ENCODE data around the gene CDX1. TPM values are rescaled to one million over a fixed set of nuclear protein-coding genes. Genes with fewer than 3 reads are reported as not detected.

The CDX1 gene
- not detected for polyA plus RNA-seq (2012; ENCODE audit: low read depth, missing spikeins)

DNA sequence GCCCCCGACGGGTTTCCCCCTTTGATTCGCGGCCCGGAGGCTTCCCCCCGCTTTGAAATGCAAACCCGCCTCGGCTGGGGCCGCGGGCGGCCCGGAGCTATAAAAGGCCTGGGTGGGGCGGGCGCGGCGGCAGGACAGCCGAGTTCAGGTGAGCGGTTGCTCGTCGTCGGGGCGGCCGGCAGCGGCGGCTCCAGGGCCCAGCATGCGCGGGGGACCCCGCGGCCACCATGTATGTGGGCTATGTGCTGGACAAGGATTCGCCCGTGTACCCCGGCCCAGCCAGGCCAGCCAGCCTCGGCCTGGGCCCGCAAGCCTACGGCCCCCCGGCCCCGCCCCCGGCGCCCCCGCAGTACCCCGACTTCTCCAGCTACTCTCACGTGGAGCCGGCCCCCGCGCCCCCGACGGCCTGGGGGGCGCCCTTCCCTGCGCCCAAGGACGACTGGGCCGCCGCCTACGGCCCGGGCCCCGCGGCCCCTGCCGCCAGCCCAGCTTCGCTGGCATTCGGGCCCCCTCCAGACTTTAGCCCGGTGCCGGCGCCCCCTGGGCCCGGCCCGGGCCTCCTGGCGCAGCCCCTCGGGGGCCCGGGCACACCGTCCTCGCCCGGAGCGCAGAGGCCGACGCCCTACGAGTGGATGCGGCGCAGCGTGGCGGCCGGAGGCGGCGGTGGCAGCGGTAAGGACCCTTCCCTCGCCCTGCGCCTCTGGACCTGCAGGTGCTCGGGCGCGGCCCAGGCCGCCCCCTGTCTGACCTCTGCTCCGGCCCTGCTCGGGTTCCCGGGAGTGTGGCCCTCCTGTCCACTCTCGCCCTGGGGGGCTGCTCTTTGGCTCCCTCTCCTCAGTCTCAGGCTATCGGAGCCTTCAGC, at the start of gene CDX1:
Gene CDX1 (plus strand): TSS at position 129 of the 862 bp plus-strand sequence. CDS start 99 bp downstream, at position 228.
- DNase-seq (ENCODE audit: insufficient read length, low spot score) (no peak), FAIRE-seq (no peak)
- TF ChIP-seq SPI1 (IDR thresholded peaks at IDR 0.05; ENCODE audit: low read depth, low read length) (no peak), TAF1 (IDR thresholded peaks at IDR 0.05; ENCODE audit: low read depth, low read length) (no peak), POLR2AphosphoS5 (IDR thresholded peaks at IDR 0.05; ENCODE audit: low read depth, low read length) (no peak), PAX5 (IDR thresholded peaks at IDR 0.05; ENCODE audit: insufficient read depth, low read length, severe bottlenecking) (no peak), POLR2A (IDR thresholded peaks at IDR 0.05; ENCODE audit: low read depth, low read length) (no peak), POU2F2 (IDR thresholded peaks at IDR 0.05; ENCODE audit: low read depth, low read length) (no peak)

- DNase-seq (ENCODE audit: insufficient read length, low spot score) (no peak), FAIRE-seq (no peak)
- TF ChIP-seq POU2F2 (IDR thresholded peaks at IDR 0.05; ENCODE audit: low read depth, low read length) = no peak
- no peak for TF ChIP-seq SPI1 (IDR thresholded peaks at IDR 0.05; ENCODE audit: low read depth, low read length)
- TF ChIP-seq POLR2A (IDR thresholded peaks at IDR 0.05; ENCODE audit: low read depth, low read length) = no peak
- TF ChIP-seq POLR2AphosphoS5 (IDR thresholded peaks at IDR 0.05; ENCODE audit: low read depth, low read length) = no peak
- TF ChIP-seq PAX5 (IDR thresholded peaks at IDR 0.05; ENCODE audit: insufficient read depth, low read length, severe bottlenecking) = no peak
- TF ChIP-seq TAF1 (IDR thresholded peaks at IDR 0.05; ENCODE audit: low read depth, low read length) = no peak
Observed at GRCh38 chr5:150117945-150118560, 48.5 kb upstream of the CDX1 start.

DNA sequence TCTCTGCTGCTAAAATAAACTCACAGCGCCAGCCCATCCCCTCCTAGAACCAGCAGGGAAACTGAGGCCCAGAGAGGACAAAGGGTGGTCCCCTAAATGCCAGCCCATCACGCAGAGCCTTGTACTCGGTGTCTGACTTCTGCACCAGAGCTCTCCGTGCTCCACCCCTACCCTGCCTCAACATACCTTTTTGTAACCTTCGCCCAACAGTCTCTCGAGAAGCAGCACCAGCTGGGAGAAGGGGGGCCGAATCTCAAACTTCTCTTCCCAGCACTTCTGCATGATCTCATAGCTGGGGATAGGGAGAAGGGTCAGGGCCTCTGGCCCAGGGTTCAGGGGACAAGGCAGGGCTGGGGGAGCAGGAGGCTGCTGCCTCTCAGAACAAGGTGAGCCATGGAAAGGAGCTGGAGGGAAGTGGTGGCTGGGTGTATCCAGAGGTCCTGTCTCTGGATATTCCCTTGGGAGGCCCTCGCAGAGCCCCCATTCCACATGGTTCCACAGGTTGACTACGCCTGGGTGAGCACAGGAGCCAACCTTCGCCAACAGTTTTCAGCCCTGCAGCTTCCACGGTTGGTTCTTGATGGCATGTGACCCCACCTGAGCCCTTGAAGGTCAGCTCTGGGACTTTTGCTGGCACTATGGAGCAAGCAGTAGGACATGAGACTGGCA, 47.9 kb upstream of the CDX1 start:
- no peak for DNase-seq (ENCODE audit: insufficient read length, low spot score)
- no peak for FAIRE-seq
- TF ChIP-seq TAF1 (IDR thresholded peaks at IDR 0.05; ENCODE audit: low read depth, low read length) (no peak), POLR2A (IDR thresholded peaks at IDR 0.05; ENCODE audit: low read depth, low read length) (no peak), POU2F2 (IDR thresholded peaks at IDR 0.05; ENCODE audit: low read depth, low read length) (no peak)

DNA sequence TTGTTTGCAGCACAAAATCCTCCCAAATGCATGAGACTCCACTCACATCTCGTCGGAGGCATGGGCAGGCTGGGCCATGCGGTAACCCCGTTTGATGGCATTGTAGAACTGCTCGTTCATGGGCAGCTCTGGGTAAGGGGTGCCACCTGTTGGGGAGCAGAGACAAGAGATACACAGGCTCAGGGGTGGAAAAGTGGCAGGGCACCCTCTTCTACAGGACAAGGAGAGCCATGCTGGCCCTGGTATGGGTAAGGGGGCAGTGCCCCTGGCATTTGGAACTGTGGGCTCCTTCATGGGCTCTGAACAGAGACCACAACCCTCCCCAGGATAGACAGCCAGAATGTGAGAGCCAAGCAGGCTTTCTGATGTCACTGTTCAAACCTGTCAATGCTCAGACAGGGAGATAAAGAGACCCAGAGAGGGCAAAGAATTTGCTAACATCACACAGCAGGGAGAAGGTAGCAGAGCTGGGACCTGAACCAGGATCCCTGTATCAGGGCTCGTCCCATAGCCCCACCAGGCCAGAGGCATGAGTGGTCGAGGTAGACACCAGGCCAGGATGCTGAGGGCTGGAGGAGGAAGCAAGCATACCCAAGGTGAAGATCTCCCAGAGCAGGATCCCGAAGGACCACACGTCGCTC, 47.0 kb upstream of the CDX1 start:
- DNase-seq (ENCODE audit: insufficient read length, low spot score) (no peak), FAIRE-seq (no peak)
- no peak for TF ChIP-seq POLR2AphosphoS5 (IDR thresholded peaks at IDR 0.05; ENCODE audit: low read depth, low read length)
- TF ChIP-seq PAX5 (IDR thresholded peaks at IDR 0.05; ENCODE audit: insufficient read depth, low read length, severe bottlenecking) = no peak
- TF ChIP-seq SPI1 (IDR thresholded peaks at IDR 0.05; ENCODE audit: low read depth, low read length) = no peak
- TF ChIP-seq POU2F2 (IDR thresholded peaks at IDR 0.05; ENCODE audit: low read depth, low read length) = no peak
- TF ChIP-seq TAF1 (IDR thresholded peaks at IDR 0.05; ENCODE audit: low read depth, low read length) = no peak
- no peak for TF ChIP-seq POLR2A (IDR thresholded peaks at IDR 0.05; ENCODE audit: low read depth, low read length)

DNA sequence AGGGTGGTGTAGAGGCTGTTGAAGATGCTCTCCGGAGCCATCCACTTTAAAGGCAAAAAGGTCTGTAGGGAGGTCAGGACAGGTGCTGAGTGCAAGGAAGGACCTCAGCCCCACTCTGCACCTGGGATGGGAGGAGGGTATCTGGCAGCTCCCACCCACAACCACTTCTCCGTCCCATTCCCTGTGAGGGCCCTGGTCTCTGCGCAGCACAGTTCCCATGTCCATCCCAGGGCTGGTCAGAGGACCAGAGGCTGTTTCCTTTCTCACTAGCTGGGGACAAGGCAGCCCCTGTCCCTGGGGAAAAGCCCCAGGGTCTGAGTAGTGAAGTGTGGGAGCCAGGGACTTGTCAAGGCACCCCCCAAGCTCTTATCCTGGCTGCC, 46.5 kb upstream of the CDX1 start:
- FAIRE-seq (no peak), DNase-seq (ENCODE audit: insufficient read length, low spot score) (no peak)
- no peak for TF ChIP-seq SPI1 (IDR thresholded peaks at IDR 0.05; ENCODE audit: low read depth, low read length)
- TF ChIP-seq POLR2AphosphoS5 (IDR thresholded peaks at IDR 0.05; ENCODE audit: low read depth, low read length) = no peak
- TF ChIP-seq POU2F2 (IDR thresholded peaks at IDR 0.05; ENCODE audit: low read depth, low read length) = no peak
- no peak for TF ChIP-seq TAF1 (IDR thresholded peaks at IDR 0.05; ENCODE audit: low read depth, low read length)
- no peak for TF ChIP-seq POLR2A (IDR thresholded peaks at IDR 0.05; ENCODE audit: low read depth, low read length)
- no peak for TF ChIP-seq PAX5 (IDR thresholded peaks at IDR 0.05; ENCODE audit: insufficient read depth, low read length, severe bottlenecking)

GRCh38 chr5:150120617-150121447, 45.7 kb upstream of the CDX1 start:
- TF ChIP-seq POU2F2 (IDR thresholded peaks at IDR 0.05; ENCODE audit: low read depth, low read length) (no peak), POLR2A (IDR thresholded peaks at IDR 0.05; ENCODE audit: low read depth, low read length) (no peak), SPI1 (IDR thresholded peaks at IDR 0.05; ENCODE audit: low read depth, low read length) (no peak), PAX5 (IDR thresholded peaks at IDR 0.05; ENCODE audit: insufficient read depth, low read length, severe bottlenecking) (no peak), POLR2AphosphoS5 (IDR thresholded peaks at IDR 0.05; ENCODE audit: low read depth, low read length) (no peak), TAF1 (IDR thresholded peaks at IDR 0.05; ENCODE audit: low read depth, low read length) (no peak)
- DNase-seq (ENCODE audit: insufficient read length, low spot score) (no peak), FAIRE-seq (no peak)

DNA sequence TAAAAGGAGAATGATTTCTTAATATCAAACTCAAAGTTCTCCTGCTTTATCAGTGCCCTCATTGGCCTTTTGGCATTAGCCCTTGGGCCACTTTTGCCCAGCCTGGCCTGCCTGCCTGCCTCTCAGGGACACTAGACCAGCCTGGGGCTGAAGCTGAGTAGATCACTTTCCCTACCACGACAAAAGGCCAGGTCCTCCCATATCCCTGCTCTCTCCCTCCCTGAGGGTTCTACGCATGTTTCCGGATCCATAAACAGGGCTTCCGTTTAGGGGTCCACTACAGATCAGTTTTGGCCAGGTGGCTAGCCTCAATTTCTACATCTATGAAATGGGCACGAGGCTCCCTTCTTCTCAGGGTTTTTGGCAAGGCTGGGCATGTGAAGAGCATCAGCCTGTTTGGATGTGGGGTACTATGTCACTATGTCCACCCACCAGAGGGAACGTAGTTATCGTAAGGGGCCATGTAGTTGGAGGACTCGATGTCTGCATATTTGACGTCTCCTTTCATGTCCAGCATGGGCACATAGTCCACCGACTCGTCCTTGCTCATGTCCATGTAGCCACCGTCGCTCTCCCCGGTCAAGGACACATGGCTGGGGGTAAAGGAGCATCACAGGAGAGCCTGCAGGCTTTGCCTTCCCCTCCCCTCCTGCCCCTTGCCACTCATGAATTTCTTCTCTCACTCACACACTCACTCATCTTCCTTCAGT, 45.0 kb upstream of the CDX1 start:
- no peak for DNase-seq (ENCODE audit: insufficient read length, low spot score)
- TF ChIP-seq POLR2AphosphoS5 (IDR thresholded peaks at IDR 0.05; ENCODE audit: low read depth, low read length) = no peak
- TF ChIP-seq POLR2A (IDR thresholded peaks at IDR 0.05; ENCODE audit: low read depth, low read length) = no peak
- no peak for TF ChIP-seq SPI1 (IDR thresholded peaks at IDR 0.05; ENCODE audit: low read depth, low read length)
- FAIRE-seq = peak; percentile 5

GRCh38 chr5:150122158-150122510, 44.4 kb upstream of the CDX1 start:
- FAIRE-seq = peak; percentile 67
- TF ChIP-seq POLR2A (IDR thresholded peaks at IDR 0.05; ENCODE audit: low read depth, low read length) = no peak
- TF ChIP-seq POU2F2 (IDR thresholded peaks at IDR 0.05; ENCODE audit: low read depth, low read length) = no peak
- TF ChIP-seq TAF1 (IDR thresholded peaks at IDR 0.05; ENCODE audit: low read depth, low read length) = no peak
- TF ChIP-seq SPI1 (IDR thresholded peaks at IDR 0.05; ENCODE audit: low read depth, low read length) = no peak
- no peak for TF ChIP-seq PAX5 (IDR thresholded peaks at IDR 0.05; ENCODE audit: insufficient read depth, low read length, severe bottlenecking)
- peak; percentile 82 for DNase-seq (ENCODE audit: insufficient read length, low spot score)

Measured in GM12891 (cell line).